Measurements from ENCODE around the gene PRAMEF1.
"Not testable (repeated sequence)": the region's sequence is repeated elsewhere in the genome, so short reads cannot be mapped to it uniquely, and the experiment has no call there.

The PRAMEF1 gene

DNA sequence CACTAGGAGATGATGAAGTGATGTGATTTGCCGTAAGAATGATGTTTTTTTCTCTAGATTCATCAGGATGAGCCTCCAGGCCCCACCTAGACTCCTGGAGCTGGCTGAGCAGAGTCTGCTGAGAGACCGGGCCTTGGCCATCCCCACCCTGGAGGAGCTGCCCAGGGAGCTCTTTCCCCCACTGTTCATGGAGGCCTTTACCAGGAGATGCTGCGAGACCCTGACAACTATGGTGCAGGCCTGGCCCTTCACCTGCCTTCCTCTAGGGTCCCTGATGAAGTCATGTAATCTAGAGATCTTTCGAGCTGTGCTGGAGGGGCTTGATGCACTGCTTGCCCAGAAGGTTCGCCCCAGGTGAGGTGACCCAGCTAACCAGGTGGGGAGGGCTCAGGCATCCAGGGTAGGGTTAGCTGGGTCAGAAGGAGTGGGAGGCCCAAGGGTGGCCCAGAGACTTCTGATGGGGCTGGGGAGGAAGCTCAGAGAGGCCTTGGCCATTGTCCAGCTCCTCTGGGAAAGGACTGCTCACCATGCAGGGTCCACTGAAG is 16.3 kb upstream of the PRAMEF1 start:
- in situ Hi-C loops (cut with HindIII; ENCODE audit: low sequenced_read_pairs) = no loop called here
- no peak overlapping the region for H3K4me3 ChIP-seq (ENCODE audit: low read depth, low read length)
- no peak for DNase-seq (ENCODE audit: low read depth, low spot score)
- TF ChIP-seq, protein P1, sequence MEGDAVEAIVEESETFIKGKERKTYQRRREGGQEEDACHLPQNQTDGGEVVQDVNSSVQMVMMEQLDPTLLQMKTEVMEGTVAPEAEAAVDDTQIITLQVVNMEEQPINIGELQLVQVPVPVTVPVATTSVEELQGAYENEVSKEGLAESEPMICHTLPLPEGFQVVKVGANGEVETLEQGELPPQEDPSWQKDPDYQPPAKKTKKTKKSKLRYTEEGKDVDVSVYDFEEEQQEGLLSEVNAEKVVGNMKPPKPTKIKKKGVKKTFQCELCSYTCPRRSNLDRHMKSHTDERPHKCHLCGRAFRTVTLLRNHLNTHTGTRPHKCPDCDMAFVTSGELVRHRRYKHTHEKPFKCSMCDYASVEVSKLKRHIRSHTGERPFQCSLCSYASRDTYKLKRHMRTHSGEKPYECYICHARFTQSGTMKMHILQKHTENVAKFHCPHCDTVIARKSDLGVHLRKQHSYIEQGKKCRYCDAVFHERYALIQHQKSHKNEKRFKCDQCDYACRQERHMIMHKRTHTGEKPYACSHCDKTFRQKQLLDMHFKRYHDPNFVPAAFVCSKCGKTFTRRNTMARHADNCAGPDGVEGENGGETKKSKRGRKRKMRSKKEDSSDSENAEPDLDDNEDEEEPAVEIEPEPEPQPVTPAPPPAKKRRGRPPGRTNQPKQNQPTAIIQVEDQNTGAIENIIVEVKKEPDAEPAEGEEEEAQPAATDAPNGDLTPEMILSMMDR (IDR thresholded peaks at IDR 0.05; ENCODE audit: low read depth, low read length) = no peak

DNA sequence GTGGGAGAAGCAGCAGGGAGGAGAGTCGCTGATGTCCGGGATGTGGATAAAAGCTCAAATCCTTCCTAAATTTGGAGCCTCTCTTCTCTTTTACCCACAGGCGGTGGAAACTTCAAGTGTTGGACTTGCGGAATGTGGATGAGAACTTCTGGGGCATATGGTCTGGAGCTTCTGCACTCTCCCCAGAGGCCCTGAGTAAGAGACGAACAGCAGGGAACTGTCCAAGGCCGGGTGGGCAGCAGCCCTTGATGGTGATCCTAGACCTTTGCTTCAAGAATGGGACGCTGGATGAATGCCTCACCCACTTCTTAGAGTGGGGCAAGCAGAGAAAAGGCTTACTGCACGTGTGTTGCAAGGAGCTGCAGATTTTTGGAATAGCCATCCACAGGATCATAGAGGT is 15.8 kb upstream of the PRAMEF1 start:
- DNase-seq (ENCODE audit: low read depth, low spot score) = no peak
- no peak overlapping the region for H3K4me3 ChIP-seq (ENCODE audit: low read depth, low read length)
- TF ChIP-seq, protein P1 (IDR thresholded peaks at IDR 0.05; ENCODE audit: low read depth, low read length) = no peak
- in situ Hi-C loops (cut with HindIII; ENCODE audit: low sequenced_read_pairs) = no loop called here

DNA sequence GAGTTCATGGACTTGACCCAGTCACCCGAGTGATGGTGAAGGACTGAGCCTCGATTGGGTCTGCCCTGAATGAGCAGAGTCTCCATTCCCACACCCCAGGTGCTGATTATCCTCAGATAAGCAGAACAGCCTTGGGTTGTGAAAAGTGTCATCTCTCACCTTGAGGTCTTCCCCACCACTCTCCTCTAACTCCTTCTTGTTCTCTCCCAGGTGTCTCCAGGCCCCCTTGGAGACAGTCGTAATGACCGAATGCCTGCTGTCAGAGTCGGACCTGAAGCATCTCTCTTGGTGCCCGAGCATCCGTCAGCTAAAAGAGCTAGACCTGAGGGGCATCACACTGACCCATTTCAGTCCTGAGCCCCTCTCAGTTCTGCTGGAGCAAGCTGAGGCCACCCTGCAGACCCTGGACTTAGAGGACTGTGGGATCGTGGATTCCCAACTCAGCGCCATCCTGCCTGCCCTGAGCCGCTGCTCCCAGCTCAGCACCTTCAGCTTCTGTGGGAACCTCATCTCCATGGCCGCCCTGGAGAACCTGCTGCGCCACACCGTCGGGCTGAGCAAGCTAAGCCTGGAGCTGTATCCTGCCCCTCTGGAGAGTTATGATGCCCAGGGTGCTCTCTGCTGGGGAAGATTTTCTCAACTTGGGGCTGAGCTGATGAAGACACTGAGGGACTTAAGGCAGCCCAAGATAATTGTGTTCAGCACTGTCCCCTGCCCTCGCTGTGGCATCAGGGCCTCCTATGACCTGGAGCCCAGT is 14.2 kb upstream of the PRAMEF1 start:
- TF ChIP-seq, protein P1 (IDR thresholded peaks at IDR 0.05; ENCODE audit: low read depth, low read length) = no peak
- DNase-seq (ENCODE audit: low read depth, low spot score) = no peak
- in situ Hi-C loops (cut with HindIII; ENCODE audit: low sequenced_read_pairs) = no loop called here
- no peak overlapping the region for H3K4me3 ChIP-seq (ENCODE audit: low read depth, low read length)

DNA sequence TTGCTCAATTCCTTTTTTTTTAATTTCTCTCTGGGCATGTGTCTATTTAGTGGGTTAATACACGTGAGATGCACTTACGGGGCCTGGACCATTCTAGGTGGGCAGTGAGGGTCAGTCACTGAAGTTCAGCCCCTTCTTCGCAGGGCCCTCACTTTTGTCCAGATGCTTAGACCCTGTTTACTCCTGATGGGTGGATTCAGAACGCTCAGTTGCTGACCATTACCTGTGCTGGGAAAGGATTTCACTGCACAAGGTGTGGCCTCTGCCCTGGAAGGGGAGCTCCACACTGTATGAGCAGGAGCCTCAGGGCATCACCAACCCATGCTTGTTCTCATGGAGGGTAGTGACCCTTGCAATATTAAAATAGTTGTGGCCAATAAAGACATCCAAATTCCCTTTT is 13.1 kb upstream of the PRAMEF1 start:
- no peak overlapping the region for H3K4me3 ChIP-seq (ENCODE audit: low read depth, low read length)
- TF ChIP-seq, protein P1 (IDR thresholded peaks at IDR 0.05; ENCODE audit: low read depth, low read length) = no peak
- DNase-seq (ENCODE audit: low read depth, low spot score) = no peak
- in situ Hi-C loops (cut with HindIII; ENCODE audit: low sequenced_read_pairs) = no loop called here

DNA sequence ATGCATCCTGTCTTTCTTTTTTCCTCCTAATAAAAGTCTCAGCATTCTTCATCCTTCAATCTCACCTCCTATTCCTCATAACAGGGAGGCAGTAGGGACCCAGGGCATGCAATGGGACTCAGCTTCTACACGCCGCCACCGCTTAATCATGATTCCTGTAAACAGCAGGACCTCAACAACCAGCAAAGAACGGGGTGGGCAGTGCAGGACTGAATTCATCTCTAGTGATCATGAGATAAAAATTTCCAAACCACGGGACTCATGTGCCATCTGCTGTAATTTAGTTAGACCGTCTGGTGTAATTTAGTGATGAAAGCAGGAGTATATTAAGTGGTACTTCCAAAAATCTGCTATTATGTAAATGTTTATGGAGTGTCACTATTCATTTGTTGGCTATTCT is 12.3 kb upstream of the PRAMEF1 start:
- DNase-seq (ENCODE audit: low read depth, low spot score) = no peak
- TF ChIP-seq, protein P1 (IDR thresholded peaks at IDR 0.05; ENCODE audit: low read depth, low read length) = no peak
- in situ Hi-C loops (cut with HindIII; ENCODE audit: low sequenced_read_pairs) = no loop called here
- H3K4me3 ChIP-seq (ENCODE audit: low read depth, low read length) = no peak overlapping the region

DNA sequence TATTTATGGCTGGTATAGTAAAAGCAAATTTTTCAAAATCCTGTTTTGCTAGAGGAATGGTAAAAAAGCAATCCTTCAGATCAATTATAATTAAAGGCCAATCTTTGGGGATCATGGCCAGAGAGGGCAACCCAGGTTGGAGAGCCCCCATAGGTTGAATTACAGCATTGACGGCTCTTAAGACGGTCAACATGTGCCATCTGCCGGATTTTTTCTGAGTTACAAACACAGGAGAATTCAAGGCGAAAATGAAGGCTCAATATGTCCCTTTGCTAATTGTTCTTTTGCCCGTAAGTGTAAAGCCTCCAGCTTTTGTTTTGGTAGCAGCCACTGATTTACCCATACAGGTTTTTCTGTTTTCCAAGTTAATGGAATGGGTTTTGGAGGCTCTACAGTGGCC is 9.7 kb upstream of the PRAMEF1 start:
- DNase-seq (ENCODE audit: low read depth, low spot score); H3K4me3 ChIP-seq (ENCODE audit: low read depth, low read length); in situ Hi-C loops (cut with HindIII; ENCODE audit: low sequenced_read_pairs): not testable (repeated sequence)

DNA sequence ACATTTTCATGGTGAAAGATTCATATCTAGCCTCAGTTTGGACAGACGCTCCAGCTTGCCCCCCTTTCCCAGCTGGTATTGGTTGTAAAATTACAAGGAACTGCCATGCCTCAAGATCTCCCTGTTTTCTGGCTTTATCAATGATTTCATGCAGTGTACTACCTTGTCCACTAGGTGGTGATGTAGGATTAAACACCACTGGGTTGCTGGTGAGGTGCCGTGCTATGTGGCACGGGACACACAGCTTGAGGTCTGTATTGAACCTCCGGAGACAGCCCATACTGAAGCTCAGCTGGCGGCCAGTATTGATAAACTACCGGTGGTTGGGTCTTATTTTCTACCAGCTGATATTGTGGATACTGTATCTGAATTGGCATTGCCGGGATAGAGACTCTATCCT is 7.4 kb upstream of the PRAMEF1 start:
- in situ Hi-C loops (cut with HindIII; ENCODE audit: low sequenced_read_pairs); DNase-seq (ENCODE audit: low read depth, low spot score); H3K4me3 ChIP-seq (ENCODE audit: low read depth, low read length): not testable (repeated sequence)

DNA sequence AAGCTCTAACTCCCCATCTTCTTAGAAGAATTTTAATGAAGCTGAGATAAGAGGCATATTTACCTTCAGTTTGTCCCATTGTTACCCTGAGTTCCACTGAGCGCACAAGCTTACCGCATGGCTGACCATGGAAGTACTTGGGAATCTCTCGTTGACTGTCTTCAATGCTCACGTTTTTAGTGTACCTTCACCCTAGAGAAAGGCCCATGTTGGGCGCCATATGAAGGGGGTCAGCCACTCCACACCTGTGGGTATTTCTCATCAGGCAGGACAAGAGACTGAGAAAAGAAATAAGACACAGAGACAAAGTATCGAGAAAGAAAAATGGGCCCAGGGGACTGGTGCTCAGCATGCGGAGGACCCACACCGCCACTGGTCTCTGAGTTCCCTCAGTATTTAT is 6.5 kb upstream of the PRAMEF1 start:
- in situ Hi-C loops (cut with HindIII; ENCODE audit: low sequenced_read_pairs); DNase-seq (ENCODE audit: low read depth, low spot score); H3K4me3 ChIP-seq (ENCODE audit: low read depth, low read length): not testable (repeated sequence)
